HG03378 (cell line): ENCODE results near the gene ZFHX3.

Source experiments
- ATAC-seq: cut with Tn5 transposase; IDR thresholded peaks from one replicate; pipeline ENCODE4 v1.9.1; 2021; ENCODE audit warnings: mild to moderate bottlenecking, moderate library complexity; ENCODE audit not compliant: unreplicated experiment

The ZFHX3 gene

DNA sequence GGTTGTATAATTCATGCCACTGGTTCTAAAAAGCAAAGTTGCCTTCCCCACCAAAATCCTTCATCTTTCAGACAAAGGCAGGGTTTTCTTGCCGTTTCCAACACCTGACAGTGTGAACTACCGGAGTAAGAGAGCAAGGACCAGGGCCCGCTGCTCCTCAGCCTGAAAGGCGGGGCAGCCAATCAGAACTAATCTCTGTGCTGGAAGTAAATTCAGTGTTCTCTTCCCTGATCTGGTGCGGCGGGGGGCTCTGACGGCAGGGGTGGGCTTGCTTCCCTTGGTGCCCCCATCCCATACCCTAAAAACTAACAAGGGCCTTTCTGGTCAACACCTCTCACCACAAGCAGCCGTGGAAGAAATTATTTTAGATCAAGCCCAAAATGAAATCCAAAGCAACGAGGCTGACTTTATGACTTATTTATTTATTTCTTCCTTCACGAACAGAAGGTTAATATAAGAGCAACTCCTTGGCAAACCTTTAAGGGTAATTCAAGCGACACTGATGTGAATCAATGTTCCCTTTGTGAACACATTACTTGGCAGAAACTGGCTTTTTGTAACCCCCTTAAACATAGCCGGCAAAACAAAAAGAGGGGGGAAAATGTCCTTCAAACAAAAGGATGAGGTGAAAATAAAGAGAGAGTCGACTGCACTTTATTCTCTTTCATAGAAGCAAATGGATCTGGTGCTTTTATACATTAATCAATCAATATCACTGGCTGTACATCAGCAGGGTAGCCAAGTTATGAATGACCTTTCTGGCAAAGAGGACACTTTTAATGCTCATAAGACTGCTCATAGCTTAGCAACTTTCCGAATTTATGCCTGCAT, 189.9 kb downstream of the ZFHX3 start:
- ATAC-seq: no peak

DNA sequence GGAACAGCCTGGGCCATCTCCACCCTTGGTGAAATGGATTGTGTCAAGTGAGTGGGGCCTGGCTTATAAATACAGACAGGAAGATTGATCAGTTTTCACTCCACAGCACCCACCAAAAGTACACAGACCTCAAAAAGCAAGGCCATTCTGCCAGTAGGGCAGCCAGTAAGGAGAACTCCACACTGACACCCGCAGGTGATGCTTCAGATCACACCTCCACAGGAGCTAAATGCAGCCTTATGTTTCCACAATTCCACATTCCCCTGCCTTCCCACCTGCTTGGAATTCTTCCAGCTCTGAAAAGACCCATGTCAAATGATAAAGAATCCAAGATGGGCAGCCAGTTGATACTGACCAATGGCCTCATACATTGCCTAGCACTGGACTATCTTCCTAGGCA, 191.1 kb downstream of the ZFHX3 start:
- ATAC-seq: no peak

DNA sequence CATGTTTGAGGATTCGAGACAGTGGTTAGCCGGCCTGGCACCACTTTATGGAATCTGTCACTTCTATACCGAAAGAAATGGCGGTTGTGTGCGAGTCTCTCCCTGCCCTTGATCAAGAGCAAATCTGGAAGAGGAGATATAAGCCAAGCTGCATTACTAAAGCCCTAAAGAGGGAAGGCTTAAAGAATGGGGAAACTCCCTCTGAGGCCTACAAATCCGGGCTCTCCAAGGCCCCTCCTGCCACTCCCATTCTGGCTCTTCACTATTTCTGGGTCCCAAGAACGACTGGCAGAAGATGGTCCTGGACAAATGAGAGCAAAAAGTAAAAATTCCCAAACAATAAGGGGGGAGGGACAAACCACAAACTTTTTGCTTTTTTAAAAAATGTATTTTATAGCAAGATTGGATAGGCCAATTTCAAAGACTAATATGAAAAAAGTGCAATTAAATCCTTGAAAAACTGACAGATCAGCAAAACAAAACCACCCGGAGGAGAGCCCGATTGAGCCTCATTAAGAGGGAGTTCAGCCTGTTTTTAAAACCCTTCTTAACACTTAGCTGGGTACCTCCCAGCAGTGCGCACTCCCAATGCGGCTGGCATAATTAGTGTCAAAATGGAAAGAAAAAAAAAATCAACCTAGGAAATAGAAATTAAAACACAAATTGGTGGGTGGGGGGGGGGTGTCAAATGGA, 193.5 kb downstream of the ZFHX3 start:
- ATAC-seq: no peak

DNA sequence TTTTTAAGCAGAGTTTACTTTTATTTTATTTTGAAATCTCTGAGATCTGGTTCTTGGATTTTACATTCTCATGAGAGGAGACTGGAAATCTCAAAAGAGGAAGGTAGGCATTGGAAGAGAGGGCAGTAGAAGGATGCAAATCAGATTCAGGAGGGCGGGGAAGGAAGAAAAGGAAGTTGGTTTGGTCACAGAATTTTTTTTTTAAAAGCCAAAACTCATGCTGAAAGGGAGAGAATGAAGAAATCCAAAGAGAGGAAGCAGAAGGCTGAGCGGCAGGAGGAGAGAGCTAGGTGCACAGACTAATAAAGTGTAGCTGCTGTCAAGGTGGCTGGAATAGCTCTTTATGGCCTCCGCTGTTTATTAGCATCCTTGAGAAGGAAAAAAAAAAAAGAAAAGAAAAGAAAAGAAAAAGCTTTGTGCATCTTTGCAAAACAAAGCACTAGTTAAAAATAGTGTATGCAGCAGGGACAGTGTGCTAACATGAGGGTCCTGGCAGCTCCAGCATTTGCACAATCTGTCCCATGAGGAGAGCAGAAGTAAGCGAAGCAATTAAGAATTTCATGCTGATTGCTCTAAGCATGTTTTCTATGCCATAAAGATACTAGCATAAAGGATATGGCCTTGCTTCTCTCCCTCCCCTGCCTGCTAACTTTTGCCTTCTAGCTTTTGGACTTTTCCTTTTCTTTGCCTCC, 194.2 kb downstream of the ZFHX3 start:
- ATAC-seq: no peak

GRCh38 chr16:72852421-72852820, 195.5 kb downstream of the ZFHX3 start:
- no peak for ATAC-seq

- no peak for ATAC-seq
Observed at GRCh38 chr16:72850853-72851252, 197.1 kb downstream of the ZFHX3 start.

- no peak for ATAC-seq
Observed at GRCh38 chr16:72850021-72850420, 197.9 kb downstream of the ZFHX3 start.

GRCh38 chr16:72848759-72849664, 198.9 kb downstream of the ZFHX3 start:
- ATAC-seq: no peak

DNA sequence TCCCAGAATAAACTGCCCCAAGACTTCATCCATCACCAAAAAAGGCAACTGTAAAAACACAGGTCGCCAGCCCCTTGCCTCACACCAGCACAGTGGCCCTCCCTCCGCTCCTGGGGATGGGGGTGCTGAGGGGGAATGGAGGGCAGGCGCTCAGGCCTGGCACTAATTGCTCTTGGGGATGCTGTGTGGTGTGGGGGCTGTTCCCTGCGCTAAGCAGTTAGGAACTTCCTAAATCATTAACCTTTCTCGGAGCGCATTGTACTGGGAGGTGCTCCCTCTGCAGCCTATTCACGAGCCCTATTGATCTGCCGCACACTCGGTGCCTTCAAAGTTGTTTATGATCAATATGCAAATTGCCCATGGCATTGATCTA, 199.9 kb downstream of the ZFHX3 start:
- ATAC-seq: no peak

DNA sequence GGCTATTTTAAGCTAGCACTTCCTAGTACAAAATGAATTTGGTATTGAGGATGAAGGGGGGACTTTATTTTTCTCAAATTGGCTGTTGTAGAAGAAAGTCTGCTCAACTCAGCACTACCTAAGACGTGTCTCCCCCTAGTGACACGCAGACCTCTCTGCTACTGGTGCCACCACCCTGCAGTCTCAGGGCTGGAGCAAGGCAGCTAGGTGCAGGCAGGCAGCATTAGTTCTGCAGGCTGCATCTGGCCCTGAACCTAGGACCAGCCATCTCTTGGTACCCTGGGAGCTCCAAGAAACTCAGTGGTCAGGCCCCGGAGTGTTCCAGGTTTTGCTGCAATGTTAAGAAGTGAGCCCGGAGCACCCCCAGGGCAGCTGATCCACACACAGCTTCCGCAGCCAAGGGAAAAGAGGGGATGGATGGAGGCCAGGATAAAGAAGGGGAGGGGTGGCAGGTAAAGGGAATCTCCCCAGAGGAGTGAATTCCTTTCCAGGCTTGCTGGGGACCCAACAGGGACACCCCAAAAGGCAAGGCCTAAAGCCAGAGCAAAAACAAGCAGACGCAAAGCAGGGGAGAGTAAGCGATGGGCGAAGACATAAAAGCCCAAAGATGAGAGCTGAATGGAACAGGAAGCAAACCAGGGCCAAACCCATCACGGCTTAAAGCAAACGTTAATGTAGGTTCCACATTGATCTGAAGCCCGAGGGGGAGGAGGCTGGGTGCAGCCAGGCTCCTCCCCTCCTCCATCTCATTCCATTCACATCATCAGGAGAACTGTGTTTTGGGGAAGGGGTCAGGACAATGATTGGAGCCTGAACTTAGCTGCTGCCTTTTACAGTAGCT, 200.5 kb downstream of the ZFHX3 start:
- ATAC-seq: no peak

DNA sequence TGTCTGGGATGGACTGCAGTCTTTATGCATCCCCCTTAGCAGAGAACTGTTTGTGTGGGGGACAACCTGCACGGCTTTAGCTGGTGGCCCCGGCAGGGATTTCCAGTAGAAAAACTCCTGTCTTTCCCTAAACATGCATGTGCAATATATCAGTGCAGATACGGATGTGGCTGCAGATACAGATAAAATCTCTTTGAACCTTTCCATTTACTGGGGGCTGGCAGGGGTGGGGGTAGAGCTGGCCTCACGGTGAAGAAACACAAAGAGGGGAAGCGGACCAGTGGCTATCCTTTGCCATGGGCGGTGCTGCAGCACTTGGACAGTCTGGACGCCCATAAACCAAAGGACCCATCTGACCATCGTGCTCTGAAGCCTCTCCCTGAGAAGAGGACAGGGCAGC, 201.3 kb downstream of the ZFHX3 start:
- no peak for ATAC-seq

GRCh38 chr16:72845322-72846020, 202.5 kb downstream of the ZFHX3 start:
- no peak for ATAC-seq

DNA sequence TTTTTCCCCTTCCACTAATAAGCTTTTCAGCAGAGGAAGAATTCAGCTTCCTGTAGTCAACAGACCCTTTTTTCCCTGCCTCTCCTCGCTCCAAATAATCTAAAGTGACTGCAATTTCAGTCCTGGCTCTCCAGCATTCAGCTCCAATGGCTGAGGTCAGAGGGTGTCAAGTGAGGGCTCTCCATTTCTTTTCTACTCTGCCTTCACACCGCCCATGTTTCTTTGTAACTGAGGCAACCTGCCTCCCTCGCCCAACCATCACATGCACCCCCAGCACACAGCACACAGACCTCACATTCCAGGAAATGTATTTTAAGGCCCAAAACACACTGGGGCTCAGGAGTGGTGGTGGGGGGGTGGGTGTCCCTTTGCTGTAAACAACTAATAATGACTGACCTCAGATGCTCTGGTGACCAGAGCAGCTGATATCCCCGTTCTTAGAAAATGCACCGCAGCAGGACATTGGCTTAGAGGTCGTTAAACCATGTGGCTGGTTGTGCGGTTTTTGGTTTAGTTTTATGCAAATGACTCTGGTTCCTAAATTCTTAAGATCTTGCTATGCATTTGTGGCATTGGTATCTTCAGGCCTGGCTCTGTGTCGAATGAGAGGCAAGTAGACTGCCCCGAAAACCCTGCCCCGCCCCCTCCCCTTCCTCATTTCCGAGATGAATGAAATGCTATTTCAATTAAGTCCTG, 203.6 kb downstream of the ZFHX3 start:
- ATAC-seq: no peak

- no peak for ATAC-seq
Observed at GRCh38 chr16:72841506-72841905, 206.4 kb downstream of the ZFHX3 start.

DNA sequence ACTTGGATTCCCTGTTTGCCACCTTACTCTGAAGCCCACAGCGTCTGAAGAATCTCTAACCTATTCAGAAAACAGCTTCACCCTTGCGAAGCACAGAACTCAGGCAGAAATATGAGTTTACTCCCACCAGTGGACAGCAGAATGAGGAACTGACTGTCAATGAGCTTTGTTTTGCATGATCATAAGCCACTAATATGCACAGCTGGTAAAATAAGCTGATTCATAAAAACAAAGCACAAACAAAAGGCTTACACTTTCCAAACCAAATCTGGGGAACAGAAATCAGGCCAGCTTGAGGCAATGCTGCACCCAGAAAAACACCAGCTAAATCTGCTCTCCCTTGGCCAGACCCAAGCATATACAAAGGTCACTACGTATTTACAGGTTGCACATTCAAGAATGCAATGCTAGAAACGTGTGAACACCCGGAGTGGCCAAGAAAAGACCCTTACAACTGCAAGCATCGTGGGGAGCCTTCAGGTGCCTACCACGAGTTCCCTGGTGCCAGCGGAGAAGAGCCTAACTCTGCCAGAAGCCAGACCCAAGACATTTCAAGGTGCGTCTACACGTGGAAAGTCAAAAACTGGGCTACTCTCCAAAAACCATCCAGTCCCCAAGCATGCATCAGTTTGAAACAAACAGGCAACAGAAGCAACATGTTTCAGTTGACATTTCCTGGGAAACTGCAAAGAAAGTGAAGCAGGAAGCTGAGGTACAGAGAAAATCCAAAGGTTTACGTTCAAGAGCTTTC, 207.1 kb downstream of the ZFHX3 start:
- ATAC-seq: no peak

DNA sequence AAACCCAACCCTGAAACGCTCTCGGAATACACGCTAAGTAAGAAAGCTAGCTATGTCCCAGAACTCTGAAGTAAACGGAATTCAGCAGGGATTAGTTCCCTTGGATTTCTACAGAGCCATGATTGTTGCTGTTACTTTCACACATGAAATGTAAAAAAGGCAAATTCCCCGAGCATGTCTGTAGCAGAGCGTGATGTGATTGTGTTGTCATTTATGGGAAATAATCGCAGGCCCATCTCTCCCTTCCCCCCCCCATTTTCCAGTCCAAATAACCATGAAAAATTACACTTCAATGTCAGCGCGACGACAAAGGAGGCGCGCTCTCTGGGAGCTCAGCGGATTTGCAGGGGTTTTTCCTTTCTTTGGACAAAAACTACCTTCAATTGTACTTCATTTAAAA, 209.0 kb downstream of the ZFHX3 start:
- ATAC-seq: no peak

- no peak for ATAC-seq
Observed at GRCh38 chr16:72838586-72838910, 209.4 kb downstream of the ZFHX3 start.
